Measurements from ENCODE around the gene P2RX5.

P2RX5 gene

GRCh38 chr17:3627769-3628167 lies 68.2 kb downstream of the P2RX5 start (continued):
- TF ChIP-seq ZNF645 (tag by site-specific recombination; IDR thresholded peaks at IDR 0.05) (no peak), ZNF175 (tag by site-specific recombination; IDR thresholded peaks at IDR 0.05) (no peak), ZNF473 (tag by site-specific recombination; IDR thresholded peaks at IDR 0.05) (no peak), ZNF777 (tag by site-specific recombination; IDR thresholded peaks at IDR 0.05; ENCODE audit: borderline replicate concordance) (no peak), ZNF354C (tag by site-specific recombination; IDR thresholded peaks at IDR 0.05; ENCODE audit: borderline replicate concordance, low read depth) (no peak)

GRCh38 chr17:3626831-3627768 lies 68.9 kb downstream of the P2RX5 start:
- Histone ChIP-seq H3K27ac (ENCODE audit: extremely low read depth, low read depth, low read length) (no peak overlapping the region), H3K4me1 (ENCODE audit: control insufficient read depth, insufficient read depth, low read length) (no peaks in the 10 kb centered on the region), H3K36me3 (ENCODE audit: control insufficient read depth in 2 of 2, insufficient read depth in 1 of 2, low read length in 2 of 2) (peaks cover 50 to 80% of the 10 kb centered on the region in 2 experiments), H3K9me3 (ENCODE audit: control insufficient read depth, insufficient read depth, low read depth, low read length) (no peaks in the 10 kb centered on the region), H3K4me3 (ENCODE audit: low read depth, low read length) (no peak overlapping the region)
- TF ChIP-seq ZNF423 (tag by site-specific recombination; IDR thresholded peaks at IDR 0.05) (no peak), ZXDB (tag by site-specific recombination; IDR thresholded peaks at IDR 0.05) (no peak), GLIS1 (tag by site-specific recombination; IDR thresholded peaks at IDR 0.05) (no peak), ZNF792 (tag by site-specific recombination; IDR thresholded peaks at IDR 0.05) (no peak), PRDM6 (tag by site-specific recombination; IDR thresholded peaks at IDR 0.05) (no peak), SP2 (tag by site-specific recombination; IDR thresholded peaks at IDR 0.05) (no peak), ZNF138 (tag by site-specific recombination; IDR thresholded peaks at IDR 0.05; ENCODE audit: borderline replicate concordance) (no peak), GLI4 (tag by site-specific recombination; IDR thresholded peaks at IDR 0.05) (no peak), ZNF768 (tag by site-specific recombination; IDR thresholded peaks at IDR 0.05) (no peak)
- TF ChIP-seq, protein P1, sequence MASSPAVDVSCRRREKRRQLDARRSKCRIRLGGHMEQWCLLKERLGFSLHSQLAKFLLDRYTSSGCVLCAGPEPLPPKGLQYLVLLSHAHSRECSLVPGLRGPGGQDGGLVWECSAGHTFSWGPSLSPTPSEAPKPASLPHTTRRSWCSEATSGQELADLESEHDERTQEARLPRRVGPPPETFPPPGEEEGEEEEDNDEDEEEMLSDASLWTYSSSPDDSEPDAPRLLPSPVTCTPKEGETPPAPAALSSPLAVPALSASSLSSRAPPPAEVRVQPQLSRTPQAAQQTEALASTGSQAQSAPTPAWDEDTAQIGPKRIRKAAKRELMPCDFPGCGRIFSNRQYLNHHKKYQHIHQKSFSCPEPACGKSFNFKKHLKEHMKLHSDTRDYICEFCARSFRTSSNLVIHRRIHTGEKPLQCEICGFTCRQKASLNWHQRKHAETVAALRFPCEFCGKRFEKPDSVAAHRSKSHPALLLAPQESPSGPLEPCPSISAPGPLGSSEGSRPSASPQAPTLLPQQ (tag by site-specific recombination; IDR thresholded peaks at IDR 0.05): no peak
- TF ChIP-seq, protein P2, sequence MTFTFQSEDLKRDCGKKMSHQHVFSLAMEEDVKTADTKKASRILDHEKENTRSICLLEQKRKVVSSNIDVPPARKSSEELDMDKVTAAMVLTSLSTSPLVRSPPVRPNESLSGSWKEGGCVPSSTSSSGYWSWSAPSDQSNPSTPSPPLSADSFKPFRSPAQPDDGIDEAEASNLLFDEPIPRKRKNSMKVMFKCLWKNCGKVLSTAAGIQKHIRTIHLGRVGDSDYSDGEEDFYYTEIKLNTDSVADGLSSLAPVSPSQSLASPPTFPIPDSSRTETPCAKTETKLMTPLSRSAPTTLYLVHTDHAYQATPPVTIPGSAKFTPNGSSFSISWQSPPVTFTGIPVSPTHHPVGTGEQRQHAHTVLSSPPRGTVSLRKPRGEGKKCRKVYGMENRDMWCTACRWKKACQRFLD (tag by site-specific recombination; IDR thresholded peaks at IDR 0.05): no peak
- ChIA-PET POLR2A (interaction anchor here (1.6 kb wide), 1 partner anchor 10 kb away, joined by 11 read pairs; the partner anchor contains the start of genes CTNS and SHPK), CTCF (interaction anchor here (1.3 kb wide), 1 partner anchor 217 kb away, joined by 3 read pairs; no protein-coding TSS in a partner anchor)

Measured in HEK293 (cell line).